NCI-H2029 (cell line): ENCODE measurements around the gene ZDHHC8.

Experiments
- DNase-seq: peaks from one replicate; lab custom pipeline; 2025; lab: John Stamatoyannopoulos, UW

Gene ZDHHC8, protein sequence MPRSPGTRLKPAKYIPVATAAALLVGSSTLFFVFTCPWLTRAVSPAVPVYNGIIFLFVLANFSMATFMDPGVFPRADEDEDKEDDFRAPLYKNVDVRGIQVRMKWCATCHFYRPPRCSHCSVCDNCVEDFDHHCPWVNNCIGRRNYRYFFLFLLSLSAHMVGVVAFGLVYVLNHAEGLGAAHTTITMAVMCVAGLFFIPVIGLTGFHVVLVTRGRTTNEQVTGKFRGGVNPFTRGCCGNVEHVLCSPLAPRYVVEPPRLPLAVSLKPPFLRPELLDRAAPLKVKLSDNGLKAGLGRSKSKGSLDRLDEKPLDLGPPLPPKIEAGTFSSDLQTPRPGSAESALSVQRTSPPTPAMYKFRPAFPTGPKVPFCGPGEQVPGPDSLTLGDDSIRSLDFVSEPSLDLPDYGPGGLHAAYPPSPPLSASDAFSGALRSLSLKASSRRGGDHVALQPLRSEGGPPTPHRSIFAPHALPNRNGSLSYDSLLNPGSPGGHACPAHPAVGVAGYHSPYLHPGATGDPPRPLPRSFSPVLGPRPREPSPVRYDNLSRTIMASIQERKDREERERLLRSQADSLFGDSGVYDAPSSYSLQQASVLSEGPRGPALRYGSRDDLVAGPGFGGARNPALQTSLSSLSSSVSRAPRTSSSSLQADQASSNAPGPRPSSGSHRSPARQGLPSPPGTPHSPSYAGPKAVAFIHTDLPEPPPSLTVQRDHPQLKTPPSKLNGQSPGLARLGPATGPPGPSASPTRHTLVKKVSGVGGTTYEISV

DNA sequence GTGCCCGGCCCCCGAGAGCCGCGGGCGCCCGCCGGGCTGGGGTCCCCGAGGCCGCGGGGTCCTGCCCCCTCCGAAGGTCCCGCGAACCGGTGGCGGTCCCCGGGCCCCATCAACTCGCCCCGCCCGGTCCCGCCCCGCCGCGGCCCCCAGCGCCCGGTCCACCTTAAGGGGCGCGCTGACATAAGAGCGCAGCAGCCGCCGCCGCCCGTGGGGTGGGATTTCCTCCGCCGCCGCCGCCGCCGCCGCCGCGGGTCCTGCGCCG lies at the start of gene ZDHHC8:
Gene ZDHHC8, plus strand, starts transcription at position 208 of the 262 bp plus-strand sequence. CDS start 144 bp downstream, outside the sequence.
- DNase-seq, result no peak

DNA sequence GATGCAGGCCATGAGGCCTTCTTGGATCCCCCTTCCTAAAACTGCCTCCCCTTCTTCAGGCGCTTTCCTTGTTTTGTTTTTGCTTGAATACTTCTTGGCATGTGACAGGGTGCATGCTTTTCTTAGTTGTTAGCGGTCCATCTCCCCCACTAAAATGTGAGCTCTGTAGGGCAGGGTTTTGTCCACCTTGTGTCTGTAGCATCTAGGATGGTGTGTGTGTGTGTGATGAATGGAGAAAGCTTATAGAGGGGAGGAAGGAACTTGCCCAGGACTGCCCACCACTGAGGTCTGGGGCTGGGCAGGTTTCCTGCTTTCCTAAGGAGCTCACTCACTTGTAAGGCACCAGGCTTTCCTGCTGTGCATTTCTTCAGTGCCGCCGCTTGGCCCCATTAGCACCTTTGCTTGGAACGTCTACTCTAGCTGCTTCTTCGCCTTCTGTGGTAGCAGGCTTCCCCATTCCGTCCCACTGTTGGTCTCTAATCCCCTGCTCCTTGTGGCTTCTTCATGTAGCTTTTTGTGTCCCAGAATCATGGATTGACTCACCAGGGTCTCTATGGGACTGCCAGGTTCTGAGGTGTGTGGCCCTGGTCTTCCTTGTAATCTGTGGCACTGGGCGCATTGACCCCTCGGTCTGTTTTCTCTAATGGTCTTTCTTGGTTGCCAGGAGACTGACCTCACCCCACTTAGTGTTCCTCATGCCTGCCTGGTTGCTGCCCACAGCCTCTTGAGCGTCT lies 48.3 kb upstream of the ZDHHC8 start:
- DNase-seq, result no peak

DNA sequence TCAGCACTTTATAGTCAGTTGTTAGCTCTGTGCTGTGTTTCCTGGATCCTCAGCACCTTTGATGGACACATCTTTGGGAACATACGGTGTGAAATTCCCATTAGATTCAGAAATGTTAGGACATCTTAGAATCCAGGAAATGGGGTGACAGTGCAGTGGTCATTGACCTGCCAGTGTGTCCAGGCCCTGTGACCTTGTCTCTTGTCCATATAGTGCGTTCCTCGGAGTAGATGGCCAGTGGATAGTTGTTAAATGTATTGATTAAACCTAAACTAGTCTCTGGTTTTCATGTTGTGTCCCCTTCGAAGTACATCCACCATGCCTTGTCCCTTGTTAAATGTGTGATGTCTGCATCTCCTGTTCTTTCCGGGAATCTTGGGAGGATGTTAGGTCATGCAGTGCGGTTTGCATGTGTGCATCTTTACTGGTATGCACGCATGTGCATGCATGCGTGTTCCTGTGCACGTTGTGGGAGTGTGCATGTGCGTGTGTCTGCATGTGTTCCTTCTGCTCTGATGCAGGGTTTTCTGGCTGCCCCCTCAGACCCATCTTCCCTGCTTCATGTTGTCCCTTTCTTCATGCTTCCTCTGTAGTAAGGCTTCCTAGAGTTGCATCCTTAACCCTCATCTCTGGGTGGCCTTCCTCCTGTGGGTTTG lies 47.6 kb upstream of the ZDHHC8 start:
- DNase-seq, result no peak

DNA sequence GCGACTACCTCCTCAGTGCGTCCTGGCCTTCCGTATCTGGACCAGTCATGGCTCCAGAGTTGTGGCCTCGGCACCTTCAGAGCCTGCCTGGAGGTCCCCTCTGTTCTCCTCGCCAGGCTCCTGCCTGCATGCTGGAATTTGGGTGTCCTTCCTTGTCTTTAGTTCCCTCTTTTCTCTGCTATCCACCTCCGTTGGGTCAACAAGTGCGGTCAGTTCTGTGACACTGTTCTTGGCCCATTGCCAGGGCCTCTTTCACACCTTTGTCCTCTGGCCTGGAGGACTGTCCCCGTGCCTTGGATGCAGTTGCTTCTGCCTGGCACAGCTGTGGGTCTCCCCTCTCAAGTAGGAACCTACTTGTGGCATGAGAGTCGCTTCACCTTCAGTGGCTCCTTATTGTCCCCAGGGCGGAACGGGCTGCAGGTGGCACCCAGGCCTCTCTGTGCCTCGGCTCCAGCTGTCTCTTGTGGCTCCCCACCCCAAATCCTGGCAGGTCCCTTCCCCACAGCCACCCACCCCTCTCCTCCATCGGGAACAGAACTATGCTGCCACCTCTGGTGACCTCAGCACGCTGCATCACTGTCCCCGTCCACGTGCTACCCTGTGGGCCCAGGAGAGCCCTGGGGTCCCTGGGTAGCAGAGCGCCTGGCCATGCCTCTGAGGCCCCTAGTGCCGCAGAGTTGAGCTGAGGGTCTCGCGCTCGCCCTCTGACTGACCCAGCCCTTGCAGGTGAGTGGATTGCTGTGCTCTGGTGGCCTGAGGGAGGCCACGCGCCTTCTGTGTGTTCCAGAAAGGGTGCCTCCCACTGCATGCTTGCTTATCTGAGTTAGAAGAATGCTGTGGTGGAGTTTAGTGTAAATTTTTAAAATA lies 46.8 kb upstream of the ZDHHC8 start:
- DNase-seq, result no peak

DNA sequence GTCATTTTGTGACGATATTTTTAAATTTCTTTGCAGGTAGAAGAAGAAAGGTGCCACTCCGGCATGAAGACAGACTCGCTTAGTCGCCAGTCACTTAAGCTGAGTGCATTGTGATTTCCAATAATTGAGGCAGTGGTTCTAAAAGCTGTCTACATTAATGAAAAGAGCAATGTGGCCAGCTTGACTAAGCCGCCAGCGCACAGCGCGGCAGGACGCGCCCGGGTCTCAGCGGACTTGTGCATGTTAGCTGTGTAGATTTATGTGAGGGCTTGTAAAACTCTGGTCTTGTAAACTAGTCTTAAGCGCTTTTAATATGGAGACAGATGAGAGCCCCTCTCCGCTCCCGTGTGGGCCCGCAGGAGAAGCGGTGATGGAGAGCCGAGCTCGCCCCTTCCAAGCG lies 46.0 kb upstream of the ZDHHC8 start:
- no peak for DNase-seq

DNA sequence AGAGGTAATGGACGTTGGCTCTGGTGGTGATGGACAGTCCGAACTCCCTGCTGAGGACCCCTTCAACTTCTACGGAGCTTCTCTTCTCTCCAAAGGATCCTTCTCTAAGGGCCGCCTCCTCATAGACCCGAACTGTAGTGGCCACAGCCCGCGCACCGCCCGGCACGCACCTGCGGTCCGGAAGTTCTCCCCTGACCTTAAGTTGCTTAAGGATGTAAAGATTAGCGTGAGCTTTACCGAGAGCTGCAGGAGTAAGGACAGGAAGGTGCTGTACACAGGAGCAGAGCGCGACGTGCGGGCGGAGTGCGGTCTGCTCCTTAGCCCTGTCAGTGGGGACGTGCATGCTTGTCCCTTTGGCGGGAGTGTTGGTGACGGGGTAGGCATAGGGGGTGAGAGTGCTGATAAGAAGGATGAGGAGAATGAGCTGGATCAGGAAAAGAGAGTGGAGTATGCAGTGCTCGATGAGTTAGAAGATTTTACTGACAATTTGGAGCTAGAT lies 45.5 kb upstream of the ZDHHC8 start:
- DNase-seq, result no peak

DNA sequence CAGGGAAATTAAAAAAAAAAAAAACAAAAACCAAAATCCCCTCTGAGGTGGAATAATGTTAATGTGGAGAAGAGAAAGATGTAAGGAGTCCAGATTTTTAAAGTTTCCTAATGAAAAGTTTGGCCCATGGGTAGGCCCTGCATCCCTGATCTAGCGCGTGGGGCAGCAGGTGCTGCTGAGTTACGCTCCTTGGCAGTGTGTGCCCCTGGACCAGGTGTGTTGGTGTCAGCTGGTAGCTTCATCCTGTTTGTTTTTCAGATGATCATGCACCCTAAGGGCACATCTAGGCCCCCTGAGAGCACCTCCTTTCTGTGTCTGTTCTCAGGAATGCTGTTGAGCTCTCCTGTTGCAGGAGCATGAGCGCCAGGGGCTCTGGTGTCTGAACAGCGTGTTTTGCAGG lies 44.8 kb upstream of the ZDHHC8 start:
- DNase-seq, result no peak

DNA sequence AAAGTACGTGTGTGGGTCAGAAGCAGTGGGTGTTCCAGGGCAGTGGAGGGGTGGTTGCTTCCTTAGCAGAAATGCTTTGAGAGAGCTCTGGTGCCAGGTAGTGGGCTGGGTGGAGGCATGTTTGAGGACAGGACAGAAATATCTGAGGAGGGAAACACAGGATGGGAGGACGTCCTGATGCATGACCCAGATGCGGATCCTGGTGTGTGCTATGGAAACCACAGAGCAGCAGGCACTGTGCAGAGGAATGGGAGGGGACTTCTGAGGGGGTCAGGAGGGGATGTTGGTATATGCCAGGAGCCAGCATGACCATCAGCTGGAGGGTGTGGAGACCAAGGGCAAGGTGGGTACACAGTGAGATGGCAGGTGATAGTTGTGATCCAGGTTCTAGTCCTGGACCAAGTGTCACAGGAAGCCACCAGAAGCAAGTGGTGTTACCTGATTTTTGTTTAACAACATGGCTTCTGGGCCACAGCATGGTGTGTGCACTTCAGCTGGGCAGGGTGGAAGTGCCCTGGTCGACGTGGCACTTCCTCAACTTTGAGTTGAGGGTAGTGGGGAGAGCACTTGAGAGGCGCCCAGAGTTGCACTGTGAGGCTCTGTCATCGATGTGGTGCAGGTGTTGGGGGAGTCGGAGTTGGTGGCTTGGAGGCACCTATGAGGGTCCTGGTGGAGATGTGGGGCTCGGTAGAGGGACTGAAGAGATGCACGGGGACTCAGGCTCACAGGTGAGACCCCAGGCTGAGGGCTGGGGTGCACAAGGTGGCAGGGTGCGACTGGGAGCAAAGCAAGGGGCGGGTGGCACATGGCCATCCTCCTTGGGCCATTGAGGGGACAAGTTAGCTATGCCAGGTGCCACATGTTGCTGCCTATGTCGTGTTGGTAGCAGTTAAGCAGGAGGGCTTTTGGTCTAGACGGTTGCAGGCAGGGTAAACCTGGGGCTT lies 44.0 kb upstream of the ZDHHC8 start:
- no peak for DNase-seq

DNA sequence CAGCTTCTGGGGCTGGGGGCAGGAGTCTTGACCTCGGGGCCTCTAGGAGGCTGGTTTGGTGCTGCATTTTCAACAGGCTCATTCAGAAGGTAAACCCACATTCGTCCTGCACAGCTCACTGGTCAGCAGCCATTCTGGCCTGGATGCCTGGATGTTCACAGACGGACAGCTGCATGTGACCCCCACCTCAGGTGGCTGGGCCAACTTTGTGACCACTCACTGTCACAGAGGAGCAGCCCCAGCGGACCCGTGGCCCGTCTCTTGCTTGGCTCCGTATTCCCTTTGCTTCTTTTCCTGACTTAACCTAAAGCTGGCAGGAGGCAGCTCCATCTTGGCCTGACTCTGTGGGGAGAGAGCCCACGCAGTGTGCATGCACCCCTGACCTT lies 43.3 kb upstream of the ZDHHC8 start:
- no peak for DNase-seq

DNA sequence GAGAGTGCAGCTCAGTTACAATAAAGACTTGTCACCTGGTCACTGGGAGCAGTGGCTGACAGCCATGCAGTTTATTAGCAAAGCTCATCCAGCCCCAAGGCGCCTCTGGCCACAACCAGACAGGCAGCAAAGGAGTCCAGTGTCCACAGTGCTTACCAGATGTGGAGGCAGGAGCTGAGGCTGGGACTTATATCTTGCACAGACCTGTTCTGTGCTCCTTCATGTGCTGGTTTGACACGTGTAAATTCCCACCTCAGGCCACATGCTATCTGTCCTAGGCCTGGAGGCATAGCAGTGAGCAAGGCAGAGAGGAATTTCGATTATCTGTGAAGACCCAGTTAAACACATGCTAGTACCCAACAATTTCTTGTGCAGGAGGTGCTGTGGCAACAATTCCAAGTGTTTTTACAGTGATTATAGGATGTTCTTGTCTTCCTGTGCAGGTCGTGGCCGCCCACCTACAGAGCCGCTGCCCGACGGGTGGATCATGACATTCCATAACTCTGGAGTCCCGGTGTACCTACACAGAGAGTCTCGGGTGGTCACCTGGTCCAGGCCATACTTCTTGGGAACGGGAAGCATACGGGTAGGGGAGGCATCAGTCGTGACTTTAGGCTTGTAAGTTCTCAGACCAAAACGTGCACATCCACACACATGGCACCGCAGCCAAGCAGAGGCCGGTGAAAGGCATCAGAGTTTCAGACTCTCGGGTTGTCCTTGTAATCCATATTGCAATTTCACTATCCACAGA lies 42.2 kb upstream of the ZDHHC8 start:
- DNase-seq, result no peak

DNA sequence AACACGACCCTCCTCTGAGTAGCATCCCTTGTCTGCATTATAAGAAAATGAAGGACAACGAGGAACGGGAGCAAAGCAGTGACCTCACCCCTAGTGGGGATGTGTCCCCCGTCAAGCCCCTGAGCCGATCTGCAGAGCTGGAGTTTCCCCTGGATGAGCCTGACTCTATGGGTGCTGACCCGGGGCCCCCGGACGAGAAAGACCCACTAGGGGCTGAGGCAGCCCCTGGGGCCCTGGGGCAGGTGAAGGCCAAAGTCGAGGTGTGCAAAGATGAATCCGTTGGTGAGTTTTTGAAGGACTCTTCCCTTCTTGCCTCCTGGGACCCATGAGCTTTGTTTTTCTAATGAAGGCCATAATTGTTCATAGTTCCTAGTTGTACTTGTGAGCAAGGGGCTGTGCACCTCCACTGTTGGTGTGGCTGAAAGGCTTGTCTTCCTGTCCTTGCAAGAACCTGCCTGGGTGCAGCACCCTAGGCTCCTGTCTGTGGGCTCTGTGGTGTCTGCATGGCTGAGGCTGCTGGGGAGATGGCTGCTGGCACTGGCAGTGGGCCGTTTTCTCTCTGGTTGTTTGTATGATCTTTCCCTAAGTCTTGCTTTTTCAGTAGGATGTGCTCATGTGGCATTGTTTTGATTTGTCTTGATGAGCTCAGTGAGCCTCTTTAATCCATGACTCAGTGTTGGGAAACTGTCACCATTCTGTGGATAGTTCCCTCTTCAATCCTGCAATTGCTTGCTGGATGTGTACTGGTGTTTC lies 41.5 kb upstream of the ZDHHC8 start:
- DNase-seq, result no peak

DNA sequence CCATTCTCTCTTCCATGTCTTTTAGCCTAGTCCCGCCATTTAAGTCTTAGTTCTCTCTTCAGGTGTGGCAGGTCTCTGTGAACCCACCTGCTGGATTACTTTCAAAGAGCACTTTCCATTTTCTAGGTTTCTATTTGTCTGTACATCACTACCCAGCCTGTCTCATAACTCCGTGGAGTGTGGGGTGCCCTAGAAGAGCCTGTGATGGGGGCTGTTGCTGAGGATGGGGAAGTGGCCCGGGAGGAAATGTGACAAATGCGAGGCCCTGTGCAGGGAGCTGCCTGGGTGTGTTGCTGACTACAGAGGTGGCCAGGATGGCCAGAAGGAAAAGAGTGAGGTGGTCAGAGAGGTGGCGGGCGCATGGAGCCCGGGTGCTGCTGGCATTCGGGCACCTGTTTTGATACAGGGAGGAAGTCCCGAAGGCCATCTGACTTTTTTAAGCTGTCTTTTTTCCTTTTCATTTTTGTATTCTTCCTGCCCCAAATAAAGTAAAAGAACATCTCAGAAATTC lies 40.8 kb upstream of the ZDHHC8 start:
- DNase-seq, result no peak

DNA sequence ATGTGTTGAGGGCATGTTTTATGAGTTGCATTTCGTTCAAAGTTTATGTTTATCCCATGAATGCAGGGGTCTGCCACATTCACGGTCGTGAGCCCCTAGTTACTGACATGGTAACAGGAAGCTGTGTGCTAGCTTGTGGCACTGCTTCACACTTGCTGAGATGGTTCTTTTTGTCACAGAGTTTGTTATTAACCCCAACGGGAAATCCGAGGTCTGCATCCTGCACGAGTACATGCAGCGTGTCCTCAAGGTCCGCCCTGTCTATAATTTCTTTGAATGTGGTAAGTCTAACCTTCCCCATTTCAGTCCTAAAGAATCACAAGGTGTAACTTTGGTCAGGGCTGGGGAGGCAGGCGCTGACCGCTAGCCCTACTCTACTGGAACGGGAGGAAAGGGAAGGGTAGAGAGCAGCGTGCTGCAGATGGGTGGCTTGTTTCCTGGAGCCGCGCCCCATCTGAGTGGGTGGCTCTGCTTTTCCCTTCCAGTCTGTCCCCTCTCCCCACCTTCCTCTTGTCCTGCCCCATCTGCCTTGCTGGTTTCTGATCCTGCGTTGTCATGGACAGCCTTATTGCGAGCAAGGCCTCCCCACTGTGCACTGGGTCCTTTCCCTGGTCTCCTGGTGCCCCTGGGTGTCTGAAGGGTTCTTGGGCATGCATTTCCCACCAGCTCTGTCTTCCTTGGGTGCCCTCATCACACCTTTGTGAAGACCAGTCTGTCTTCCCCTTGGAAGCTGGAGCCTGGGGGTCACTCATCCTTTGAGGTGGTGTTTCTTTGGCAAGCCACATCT lies 39.7 kb upstream of the ZDHHC8 start:
- no peak for DNase-seq

DNA sequence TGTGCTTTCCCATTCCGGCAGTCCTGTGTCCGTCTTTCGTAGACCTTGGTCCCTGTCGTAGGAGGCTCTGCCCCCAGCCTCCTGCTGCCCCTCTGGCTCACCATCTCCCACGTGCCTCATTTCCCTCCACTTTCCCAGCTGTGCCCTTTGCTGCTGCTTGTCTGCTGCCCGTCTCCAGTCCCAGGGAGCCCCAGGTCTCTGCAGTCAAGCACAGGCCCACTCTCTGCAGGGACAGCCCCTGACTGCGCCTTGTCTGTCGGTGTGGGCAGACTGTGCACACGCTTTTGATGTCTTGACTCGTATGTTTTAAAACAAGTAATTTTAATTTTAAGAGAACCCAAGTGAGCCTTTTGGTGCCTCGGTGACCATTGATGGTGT lies 39.1 kb upstream of the ZDHHC8 start:
- DNase-seq, result no peak

DNA sequence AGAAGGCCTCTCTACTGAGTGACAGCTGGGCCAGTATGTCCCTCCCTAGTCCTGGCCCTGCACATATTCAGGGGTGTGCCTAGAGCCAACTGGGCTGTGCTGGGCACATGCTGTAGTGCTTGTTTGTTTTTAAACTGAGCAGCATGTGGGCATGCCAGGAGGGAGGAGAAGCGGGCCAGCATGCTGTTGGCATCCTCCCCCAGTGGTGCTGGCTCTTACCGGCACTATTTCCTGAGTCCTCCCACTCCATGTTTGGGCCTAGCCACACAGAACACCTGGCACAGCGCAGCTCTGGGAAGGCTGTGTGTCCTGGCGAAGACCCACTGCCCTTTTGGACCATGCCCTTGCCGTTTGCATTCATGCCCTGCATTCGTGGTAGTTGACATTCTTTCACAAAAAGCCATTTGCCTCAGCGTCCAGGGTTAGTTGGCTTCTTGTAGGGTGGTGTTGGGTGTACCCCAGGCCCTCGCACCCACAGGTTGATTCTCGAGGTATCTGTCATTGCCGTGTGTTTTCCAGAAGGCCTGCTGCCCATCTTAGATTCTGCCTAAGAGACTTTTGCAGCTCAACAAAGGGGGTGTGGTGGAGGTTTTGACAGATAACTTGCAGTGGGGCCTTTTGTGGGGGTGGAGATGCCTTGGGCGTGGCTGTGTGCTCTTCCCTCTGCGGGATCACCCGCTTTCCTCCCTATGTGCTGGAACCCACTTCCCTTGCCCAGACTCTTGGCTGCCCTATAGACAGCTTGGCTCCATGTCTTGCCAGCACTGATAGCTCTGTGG lies 38.0 kb upstream of the ZDHHC8 start:
- no peak for DNase-seq

DNA sequence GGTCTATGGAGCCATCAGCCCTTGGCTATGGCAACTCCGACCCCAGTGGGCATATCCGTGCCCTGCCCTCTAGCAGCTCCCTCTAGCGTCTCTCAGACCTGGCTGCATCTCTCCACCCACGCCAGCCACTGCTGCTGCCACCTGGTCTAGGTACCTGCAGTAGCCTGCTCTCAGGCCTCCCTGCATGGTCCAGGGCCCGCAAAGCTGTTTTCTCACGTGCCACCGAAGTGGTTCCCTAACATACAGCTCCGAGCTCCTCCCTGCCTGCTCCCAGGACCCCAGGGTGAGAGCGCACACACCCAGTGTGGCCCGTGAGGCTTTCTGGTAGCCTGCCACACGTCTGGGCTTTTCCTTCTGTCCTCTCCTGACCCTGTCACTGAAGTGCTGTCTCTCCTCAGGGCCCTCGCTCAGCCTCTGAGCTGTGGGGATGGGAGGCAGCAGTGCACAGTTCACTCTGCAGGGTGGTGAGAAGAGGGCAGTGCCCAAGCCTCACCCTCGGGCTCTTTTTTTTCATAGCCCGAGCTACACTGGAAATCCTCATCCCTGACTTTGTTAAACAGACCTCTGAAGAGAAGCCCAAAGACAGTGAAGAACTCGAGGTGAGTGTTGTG lies 37.3 kb upstream of the ZDHHC8 start:
- no peak for DNase-seq

DNA sequence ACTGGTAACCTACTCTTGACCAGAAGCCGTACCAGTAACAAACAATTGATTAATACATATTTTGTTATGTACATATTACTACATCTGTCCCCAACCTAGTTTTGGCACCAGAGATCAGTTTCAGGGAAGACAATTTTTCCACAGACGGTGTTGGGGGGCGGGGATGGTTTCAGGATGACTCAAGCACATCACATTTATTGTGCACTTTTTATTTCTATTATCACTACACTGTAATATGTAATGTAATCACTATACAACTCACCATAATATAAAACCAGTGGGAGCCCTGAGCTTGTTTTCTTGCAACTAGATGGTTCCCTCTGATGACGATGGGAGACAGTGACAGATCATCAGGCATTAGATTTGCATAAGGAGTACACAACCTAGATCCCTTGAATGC lies 36.1 kb upstream of the ZDHHC8 start:
- no peak for DNase-seq
